GM13977 (cell line): Measurements from ENCODE around the gene FMNL3.

Experiments used
- DNase-seq: peaks from one replicate; pipeline ENCODE4 v3.0.0; 2012; ENCODE audit warnings: low spot score
- in situ Hi-C: fragments of 300-500 bp; cut with MboI; formaldehyde crosslinking; loops from one replicate; pipeline ENCODE4 v1.12.0; 2022; ENCODE audit warnings: low sequenced_read_pairs, low pct_unique_long_range_greater_than_20kb, mixed read lengths, inconsistent platforms; ENCODE audit not compliant: unreplicated experiment
- TF ChIP-seq, protein P1 (sequence below): IDR thresholded peaks from 2 replicates; pipeline ENCODE4 v1.5.1; 2012; ENCODE audit warnings: mild to moderate bottlenecking, control low read depth; ENCODE audit not compliant: insufficient read depth; ENCODE audit errors: extremely low read depth, missing control alignments

The FMNL3 gene

DNA sequence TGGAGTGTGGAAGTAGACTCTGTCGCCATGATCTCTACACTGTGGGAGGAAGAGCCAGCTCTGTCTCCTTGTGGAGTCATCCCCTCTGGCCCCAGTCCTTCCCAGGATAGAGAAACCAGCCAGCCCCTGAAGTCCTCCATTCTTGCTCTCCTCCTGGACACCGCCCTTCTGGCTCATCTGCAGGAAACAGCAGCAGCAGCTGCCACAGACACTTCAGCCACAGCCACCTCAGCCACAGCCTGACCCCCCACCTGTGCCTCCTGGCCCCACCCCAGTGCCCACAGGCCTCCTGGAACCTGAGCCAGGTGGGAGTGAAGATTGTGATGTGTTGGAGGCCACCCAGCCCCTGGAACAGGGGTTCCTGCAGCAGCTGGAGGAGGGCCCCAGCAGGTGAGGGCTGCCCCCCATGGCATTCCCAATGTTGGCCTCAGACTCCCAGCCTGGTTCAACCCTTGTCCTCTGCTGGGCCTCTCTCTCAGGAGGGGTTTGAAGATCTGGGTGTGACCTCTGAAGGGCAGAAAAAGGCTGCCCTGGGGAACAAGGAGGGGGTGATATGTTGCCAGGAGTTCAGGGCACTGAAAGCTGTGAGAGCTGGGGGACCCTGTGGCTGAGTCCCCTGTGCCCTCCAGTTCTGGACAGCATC is 73.4 kb downstream of the FMNL3 start:
- in situ Hi-C loops = no loop called here
- TF ChIP-seq, protein P1, sequence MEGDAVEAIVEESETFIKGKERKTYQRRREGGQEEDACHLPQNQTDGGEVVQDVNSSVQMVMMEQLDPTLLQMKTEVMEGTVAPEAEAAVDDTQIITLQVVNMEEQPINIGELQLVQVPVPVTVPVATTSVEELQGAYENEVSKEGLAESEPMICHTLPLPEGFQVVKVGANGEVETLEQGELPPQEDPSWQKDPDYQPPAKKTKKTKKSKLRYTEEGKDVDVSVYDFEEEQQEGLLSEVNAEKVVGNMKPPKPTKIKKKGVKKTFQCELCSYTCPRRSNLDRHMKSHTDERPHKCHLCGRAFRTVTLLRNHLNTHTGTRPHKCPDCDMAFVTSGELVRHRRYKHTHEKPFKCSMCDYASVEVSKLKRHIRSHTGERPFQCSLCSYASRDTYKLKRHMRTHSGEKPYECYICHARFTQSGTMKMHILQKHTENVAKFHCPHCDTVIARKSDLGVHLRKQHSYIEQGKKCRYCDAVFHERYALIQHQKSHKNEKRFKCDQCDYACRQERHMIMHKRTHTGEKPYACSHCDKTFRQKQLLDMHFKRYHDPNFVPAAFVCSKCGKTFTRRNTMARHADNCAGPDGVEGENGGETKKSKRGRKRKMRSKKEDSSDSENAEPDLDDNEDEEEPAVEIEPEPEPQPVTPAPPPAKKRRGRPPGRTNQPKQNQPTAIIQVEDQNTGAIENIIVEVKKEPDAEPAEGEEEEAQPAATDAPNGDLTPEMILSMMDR = no peak

DNA sequence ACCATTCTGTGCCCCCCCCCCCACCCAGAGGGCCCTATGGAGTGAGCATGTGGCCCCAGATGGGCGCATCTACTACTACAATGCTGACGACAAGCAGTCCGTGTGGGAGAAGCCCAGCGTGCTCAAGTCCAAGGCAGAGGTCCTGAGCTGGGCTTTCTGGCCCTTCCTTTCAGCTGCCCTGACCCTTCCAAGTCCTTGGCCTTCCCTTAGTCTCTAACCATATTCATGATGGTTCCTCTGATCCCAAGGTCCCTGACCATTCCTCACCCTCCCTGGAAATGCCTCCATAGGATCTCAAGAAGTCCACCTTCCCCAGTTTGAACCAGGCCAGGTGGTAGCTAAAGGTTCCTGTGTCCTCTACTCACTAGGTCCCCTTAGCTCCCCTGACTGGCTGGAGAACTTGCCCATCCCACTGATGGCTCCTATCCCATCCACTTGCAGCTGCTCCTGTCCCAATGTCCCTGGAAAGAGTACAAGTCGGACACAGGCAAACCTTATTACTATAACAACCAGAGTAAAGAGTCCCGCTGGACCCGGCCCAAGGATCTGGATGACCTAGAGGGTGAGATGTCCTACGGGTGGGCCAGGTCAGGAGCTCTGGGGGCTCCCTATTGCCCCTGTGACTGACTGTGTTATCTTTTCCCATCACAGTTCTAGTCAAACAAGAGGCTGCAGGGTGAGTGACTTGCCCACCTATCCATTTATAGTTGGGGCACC is 74.1 kb downstream of the FMNL3 start:
- in situ Hi-C loops = no loop called here

More for the DNA sequence above, 73.4 kb downstream of the FMNL3 start:
- DNase-seq = no peak

DNA sequence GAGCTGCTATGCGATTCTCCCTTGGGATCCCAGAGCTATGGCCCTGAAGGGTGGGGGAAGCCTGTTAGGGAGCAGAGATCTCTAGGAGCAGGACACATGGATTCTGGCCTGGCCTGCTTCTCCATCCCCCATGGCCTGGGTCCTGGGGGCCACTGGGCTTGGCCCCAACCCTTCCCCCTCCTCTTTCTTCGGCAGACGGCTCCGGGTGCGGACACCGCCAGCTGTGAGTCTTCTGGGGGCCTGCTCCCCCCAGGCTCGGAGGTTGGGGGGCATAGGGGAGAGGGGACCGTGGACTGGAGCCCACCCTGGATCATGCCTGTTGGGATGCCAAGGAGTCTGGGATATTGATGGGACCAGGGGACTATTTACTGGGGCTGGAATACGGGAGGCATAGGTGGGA is 74.8 kb downstream of the FMNL3 start:
- TF ChIP-seq, protein P1 = no peak
- in situ Hi-C loops = no loop called here
- no peak for DNase-seq

More for the DNA sequence above, 74.1 kb downstream of the FMNL3 start:
- no peak for DNase-seq
- TF ChIP-seq, protein P1 = no peak

DNA sequence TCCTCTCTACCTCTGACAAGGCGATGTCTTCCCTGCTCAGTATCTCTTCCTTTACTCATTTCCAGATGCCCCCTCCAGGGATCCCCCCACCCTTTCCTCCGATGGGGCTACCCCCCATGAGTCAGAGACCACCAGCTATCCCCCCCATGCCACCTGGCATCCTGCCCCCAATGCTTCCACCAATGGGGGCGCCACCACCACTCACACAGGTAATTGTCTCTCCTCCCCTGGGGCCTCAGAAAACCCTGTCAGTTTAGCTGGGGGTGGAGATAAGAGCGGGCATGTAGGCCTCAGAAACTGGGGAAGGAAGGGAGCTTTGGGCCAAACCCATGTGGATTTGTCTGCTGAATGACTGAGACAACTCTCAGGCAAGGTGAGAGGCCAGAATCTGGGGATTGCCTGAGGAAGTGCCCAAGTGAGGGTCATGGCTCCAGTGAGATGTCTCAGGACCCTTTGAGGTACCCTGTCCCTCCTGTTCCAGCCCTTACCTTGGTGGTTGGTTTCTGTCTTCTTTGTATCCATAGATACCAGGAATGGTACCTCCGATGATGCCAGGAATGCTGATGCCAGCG is 75.8 kb downstream of the FMNL3 start:
- in situ Hi-C loops = no loop called here
- no peak for DNase-seq
- TF ChIP-seq, protein P1 = no peak

DNA sequence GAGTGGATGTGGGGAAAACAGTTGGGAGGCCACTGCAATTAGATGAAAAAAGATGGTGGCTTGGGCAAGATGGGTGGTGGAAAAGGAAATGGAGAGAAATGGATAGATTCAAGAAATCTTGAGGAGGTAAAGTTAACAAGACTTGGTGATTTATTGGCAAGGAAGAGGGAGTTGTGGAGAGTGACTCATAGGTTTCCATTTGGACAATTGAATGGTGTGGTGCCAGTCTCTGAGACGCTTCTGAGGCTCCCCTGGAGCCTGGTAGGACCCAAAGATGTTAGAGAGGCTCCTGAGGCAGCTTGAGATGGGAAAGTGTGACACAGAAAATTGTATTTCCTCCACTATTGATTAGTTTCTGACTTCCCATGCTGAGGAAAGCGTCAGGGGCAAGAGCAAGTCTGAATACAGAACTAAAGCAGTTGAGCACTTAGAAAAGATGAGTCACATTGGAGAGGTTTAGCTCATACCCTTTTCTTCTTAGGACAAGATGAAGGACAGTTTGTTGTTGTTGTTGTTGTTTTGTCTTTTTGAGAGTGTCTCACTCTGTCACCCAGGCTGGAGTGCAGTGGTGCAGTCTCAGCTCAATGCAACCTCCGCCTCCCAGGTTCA is 79.3 kb downstream of the FMNL3 start:
- in situ Hi-C loops = no loop called here

DNA sequence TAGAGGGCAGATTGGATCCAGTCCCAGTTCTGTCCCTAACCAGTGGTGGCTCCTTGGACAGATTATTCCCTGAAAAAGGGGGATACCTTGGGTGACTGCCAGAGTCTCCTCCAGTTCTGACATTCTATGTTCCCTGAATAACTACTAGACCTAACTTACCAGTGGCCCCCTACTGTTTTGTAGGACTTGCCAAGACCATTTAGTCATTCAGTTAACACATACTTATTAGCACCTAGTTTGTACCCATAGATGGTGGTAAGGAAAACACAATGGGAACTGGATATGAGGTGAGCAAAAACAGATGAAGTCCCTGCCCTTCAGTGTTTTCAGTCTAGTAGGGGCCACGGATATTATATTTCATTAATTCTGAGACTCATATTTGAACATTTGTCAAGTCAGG is 80.4 kb downstream of the FMNL3 start:
- DNase-seq = no peak
- TF ChIP-seq, protein P1 = no peak
- in situ Hi-C loops = no loop called here

More for the DNA sequence above, 79.3 kb downstream of the FMNL3 start:
- TF ChIP-seq, protein P1 = no peak
- no peak for DNase-seq
